ENCODE measurements around the gene SLC25A28. TPM values are rescaled to one million over a fixed set of nuclear protein-coding genes. Genes with fewer than 3 reads are reported as not detected.

The SLC25A28 gene
- total and polyA plus RNA-seq, 2 experiments from 2014 or later = 12.4 to 15.5 TPM

DNA sequence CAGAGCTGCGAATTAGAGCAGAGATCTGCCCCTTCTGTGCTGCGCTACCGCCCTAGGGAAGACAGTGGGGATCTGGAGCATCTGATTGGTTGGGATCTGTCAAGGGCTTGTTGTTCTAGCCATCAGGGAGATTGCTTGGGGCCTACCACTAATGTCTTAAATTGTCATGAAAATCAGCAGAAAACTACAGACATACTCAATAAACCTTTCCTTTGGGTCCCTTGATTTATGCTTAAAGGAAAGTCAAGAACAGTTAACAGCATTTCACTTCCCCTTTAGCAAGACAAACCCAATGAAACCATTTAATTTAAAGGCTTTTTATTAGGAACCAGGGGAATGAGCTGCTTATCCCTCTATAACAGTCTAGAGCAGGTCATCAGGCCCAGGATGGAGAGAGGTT, 10.0 kb downstream of the SLC25A28 start:
- H3F3A ChIP-seq (replicated peaks; ENCODE audit: low read depth) = no peaks in the 10 kb centered on the region
- peaks cover 5% of the 10 kb centered on the region for H3K27me3 Mint-ChIP-seq (ENCODE audit: insufficient read depth, low read depth, poor library complexity)
- H3K4me3 Mint-ChIP-seq = no peak overlapping the region
- no peaks in the 10 kb centered on the region for H3K9me2 ChIP-seq (ENCODE audit: insufficient read depth)
- no peak for DNase-seq (ENCODE audit: low spot score)
- peaks cover 5% of the 10 kb centered on the region; the same call in 1 of the 3 replicates for H3K4me1 Mint-ChIP-seq
- no peak overlapping the region for H3K4me3 ChIP-seq
- no peak for TF ChIP-seq ZNF331 (CRISPR knock-in tag; IDR thresholded peaks at IDR 0.05; ENCODE audit: low read depth)
- TF ChIP-seq JUNB (IDR thresholded peaks at IDR 0.05; ENCODE audit: unreplicated experiment) = no peak
- TF ChIP-seq, protein P1, sequence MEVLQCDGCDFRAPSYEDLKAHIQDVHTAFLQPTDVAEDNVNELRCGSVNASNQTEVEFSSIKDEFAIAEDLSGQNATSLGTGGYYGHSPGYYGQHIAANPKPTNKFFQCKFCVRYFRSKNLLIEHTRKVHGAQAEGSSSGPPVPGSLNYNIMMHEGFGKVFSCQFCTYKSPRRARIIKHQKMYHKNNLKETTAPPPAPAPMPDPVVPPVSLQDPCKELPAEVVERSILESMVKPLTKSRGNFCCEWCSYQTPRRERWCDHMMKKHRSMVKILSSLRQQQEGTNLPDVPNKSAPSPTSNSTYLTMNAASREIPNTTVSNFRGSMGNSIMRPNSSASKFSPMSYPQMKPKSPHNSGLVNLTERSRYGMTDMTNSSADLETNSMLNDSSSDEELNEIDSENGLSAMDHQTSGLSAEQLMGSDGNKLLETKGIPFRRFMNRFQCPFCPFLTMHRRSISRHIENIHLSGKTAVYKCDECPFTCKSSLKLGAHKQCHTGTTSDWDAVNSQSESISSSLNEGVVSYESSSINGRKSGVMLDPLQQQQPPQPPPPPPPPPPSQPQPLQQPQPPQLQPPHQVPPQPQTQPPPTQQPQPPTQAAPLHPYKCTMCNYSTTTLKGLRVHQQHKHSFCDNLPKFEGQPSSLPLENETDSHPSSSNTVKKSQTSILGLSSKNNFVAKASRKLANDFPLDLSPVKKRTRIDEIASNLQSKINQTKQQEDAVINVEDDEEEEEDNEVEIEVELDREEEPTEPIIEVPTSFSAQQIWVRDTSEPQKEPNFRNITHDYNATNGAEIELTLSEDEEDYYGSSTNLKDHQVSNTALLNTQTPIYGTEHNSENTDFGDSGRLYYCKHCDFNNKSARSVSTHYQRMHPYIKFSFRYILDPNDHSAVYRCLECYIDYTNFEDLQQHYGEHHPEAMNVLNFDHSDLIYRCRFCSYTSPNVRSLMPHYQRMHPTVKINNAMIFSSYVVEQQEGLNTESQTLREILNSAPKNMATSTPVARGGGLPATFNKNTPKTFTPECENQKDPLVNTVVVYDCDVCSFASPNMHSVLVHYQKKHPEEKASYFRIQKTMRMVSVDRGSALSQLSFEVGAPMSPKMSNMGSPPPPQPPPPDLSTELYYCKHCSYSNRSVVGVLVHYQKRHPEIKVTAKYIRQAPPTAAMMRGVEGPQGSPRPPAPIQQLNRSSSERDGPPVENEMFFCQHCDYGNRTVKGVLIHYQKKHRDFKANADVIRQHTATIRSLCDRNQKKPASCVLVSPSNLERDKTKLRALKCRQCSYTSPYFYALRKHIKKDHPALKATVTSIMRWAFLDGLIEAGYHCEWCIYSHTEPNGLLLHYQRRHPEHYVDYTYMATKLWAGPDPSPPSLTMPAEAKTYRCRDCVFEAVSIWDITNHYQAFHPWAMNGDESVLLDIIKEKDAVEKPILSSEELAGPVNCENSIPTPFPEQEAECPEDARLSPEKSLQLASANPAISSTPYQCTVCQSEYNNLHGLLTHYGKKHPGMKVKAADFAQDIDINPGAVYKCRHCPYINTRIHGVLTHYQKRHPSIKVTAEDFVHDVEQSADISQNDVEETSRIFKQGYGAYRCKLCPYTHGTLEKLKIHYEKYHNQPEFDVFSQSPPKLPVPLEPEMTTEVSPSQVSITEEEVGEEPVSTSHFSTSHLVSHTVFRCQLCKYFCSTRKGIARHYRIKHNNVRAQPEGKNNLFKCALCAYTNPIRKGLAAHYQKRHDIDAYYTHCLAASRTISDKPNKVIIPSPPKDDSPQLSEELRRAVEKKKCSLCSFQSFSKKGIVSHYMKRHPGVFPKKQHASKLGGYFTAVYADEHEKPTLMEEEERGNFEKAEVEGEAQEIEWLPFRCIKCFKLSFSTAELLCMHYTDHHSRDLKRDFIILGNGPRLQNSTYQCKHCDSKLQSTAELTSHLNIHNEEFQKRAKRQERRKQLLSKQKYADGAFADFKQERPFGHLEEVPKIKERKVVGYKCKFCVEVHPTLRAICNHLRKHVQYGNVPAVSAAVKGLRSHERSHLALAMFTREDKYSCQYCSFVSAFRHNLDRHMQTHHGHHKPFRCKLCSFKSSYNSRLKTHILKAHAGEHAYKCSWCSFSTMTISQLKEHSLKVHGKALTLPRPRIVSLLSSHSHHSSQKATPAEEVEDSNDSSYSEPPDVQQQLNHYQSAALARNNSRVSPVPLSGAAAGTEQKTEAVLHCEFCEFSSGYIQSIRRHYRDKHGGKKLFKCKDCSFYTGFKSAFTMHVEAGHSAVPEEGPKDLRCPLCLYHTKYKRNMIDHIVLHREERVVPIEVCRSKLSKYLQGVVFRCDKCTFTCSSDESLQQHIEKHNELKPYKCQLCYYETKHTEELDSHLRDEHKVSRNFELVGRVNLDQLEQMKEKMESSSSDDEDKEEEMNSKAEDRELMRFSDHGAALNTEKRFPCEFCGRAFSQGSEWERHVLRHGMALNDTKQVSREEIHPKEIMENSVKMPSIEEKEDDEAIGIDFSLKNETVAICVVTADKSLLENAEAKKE (CRISPR knock-in tag; IDR thresholded peaks at IDR 0.05) = no peak
- TF ChIP-seq EZH2phosphoT487 (IDR thresholded peaks at IDR 0.05; ENCODE audit: unreplicated experiment) = no peak
- TF ChIP-seq POLR2AphosphoS5 (IDR thresholded peaks at IDR 0.05; ENCODE audit: low read depth) = no peak
- no peak for TF ChIP-seq NANOG (IDR thresholded peaks at IDR 0.05; ENCODE audit: borderline replicate concordance)
- TF ChIP-seq EZH2 (IDR thresholded peaks at IDR 0.05; ENCODE audit: low read depth, unreplicated experiment) = no peak
- no peaks in the 10 kb centered on the region for H3K36me3 ChIP-seq (ENCODE audit: insufficient read depth)
- H3K9me3 Mint-ChIP-seq = no peaks in the 10 kb centered on the region
- H3K4me1 ChIP-seq (ENCODE audit: insufficient read depth) = no peaks in the 10 kb centered on the region
- H3K27ac ChIP-seq (ENCODE audit: low read depth) = no peak overlapping the region
- no peaks in the 10 kb centered on the region for H4K20me1 ChIP-seq (replicated peaks; ENCODE audit: insufficient read depth)
- H3K27me3 ChIP-seq (ENCODE audit: insufficient read depth) = no peaks in the 10 kb centered on the region
- no peak overlapping the region for H2AFZ ChIP-seq
- no peak overlapping the region for H3K27ac Mint-ChIP-seq
- no peak for ATAC-seq
- peaks cover 5% of the 10 kb centered on the region; the same call in 2 of the 3 replicates for H3K36me3 Mint-ChIP-seq (ENCODE audit: low read depth)
- H3K79me2 ChIP-seq (replicated peaks; ENCODE audit: insufficient read depth) = no peaks in the 10 kb centered on the region
- H3K4me2 ChIP-seq = no peak overlapping the region

DNA sequence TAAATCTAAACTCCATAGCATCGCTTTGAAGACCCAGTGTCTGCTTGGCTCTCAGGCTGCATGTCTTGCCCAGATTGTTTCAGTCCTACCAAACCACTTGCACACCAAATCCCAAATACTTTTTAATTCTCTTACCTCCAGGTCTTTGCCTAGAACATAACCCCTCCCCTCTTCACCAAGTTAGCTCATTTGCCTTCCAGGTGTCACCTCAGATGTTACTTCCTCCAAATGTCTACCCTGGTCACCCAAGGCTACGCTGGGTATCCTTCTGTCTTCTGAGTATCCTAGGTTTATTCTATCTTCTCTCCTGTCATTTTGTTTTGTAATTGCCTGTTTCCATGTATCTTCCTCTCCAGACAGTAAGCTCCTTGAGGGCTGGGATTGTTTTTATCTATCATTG, 11.1 kb downstream of the SLC25A28 start:
- Histone ChIP-seq H3K9me2 (ENCODE audit: insufficient read depth) (no peaks in the 10 kb centered on the region), H3K27ac (ENCODE audit: low read depth) (no peak overlapping the region), H3K4me1 (ENCODE audit: insufficient read depth) (no peaks in the 10 kb centered on the region), H3K27me3 (ENCODE audit: insufficient read depth) (no peaks in the 10 kb centered on the region), H3K4me2 (no peak overlapping the region), H3K79me2 (replicated peaks; ENCODE audit: insufficient read depth) (no peaks in the 10 kb centered on the region), H3F3A (replicated peaks; ENCODE audit: low read depth) (no peaks in the 10 kb centered on the region), H3K36me3 (ENCODE audit: insufficient read depth) (no peaks in the 10 kb centered on the region), H2AFZ (no peak overlapping the region), H3K4me3 (no peak overlapping the region), H4K20me1 (replicated peaks; ENCODE audit: insufficient read depth) (no peaks in the 10 kb centered on the region)
- H3K27me3 Mint-ChIP-seq (ENCODE audit: insufficient read depth, low read depth, poor library complexity) = peaks cover 5% of the 10 kb centered on the region
- H3K4me1 Mint-ChIP-seq = peaks cover 5% of the 10 kb centered on the region; the same call in 1 of the 3 replicates
- DNase-seq (ENCODE audit: low spot score) = no peak
- no peak overlapping the region for H3K27ac Mint-ChIP-seq
- H3K4me3 Mint-ChIP-seq = no peak overlapping the region
- no peaks in the 10 kb centered on the region; the same call in 2 of the 3 replicates for H3K9me3 Mint-ChIP-seq
- peaks cover 5% of the 10 kb centered on the region; the same call in 2 of the 3 replicates for H3K36me3 Mint-ChIP-seq (ENCODE audit: low read depth)
- no peak for ATAC-seq
- no peak for TF ChIP-seq STAT1 (IDR thresholded peaks at IDR 0.05; ENCODE audit: unreplicated experiment)
- TF ChIP-seq, protein P2, sequence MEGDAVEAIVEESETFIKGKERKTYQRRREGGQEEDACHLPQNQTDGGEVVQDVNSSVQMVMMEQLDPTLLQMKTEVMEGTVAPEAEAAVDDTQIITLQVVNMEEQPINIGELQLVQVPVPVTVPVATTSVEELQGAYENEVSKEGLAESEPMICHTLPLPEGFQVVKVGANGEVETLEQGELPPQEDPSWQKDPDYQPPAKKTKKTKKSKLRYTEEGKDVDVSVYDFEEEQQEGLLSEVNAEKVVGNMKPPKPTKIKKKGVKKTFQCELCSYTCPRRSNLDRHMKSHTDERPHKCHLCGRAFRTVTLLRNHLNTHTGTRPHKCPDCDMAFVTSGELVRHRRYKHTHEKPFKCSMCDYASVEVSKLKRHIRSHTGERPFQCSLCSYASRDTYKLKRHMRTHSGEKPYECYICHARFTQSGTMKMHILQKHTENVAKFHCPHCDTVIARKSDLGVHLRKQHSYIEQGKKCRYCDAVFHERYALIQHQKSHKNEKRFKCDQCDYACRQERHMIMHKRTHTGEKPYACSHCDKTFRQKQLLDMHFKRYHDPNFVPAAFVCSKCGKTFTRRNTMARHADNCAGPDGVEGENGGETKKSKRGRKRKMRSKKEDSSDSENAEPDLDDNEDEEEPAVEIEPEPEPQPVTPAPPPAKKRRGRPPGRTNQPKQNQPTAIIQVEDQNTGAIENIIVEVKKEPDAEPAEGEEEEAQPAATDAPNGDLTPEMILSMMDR (conservative IDR thresholded peaks at IDR 0.05; ENCODE audit: low read depth in 2 of 2) = no peak
- TF ChIP-seq CREB1 (CRISPR knock-in tag; IDR thresholded peaks at IDR 0.05; ENCODE audit: low read depth) = no peak
- TF ChIP-seq EZH2 (IDR thresholded peaks at IDR 0.05; ENCODE audit: low read depth, unreplicated experiment) = no peak
- no peak for TF ChIP-seq ZNF331 (CRISPR knock-in tag; IDR thresholded peaks at IDR 0.05; ENCODE audit: low read depth)
- TF ChIP-seq, protein P3, sequence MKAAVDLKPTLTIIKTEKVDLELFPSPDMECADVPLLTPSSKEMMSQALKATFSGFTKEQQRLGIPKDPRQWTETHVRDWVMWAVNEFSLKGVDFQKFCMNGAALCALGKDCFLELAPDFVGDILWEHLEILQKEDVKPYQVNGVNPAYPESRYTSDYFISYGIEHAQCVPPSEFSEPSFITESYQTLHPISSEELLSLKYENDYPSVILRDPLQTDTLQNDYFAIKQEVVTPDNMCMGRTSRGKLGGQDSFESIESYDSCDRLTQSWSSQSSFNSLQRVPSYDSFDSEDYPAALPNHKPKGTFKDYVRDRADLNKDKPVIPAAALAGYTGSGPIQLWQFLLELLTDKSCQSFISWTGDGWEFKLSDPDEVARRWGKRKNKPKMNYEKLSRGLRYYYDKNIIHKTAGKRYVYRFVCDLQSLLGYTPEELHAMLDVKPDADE (IDR thresholded peaks at IDR 0.05) = no peak
- TF ChIP-seq NANOG (IDR thresholded peaks at IDR 0.05; ENCODE audit: borderline replicate concordance) = no peak
- no peak for TF ChIP-seq EZH2phosphoT487 (IDR thresholded peaks at IDR 0.05; ENCODE audit: unreplicated experiment)
- TF ChIP-seq JUNB (IDR thresholded peaks at IDR 0.05; ENCODE audit: unreplicated experiment) = no peak
